ENCODE results near the gene MAPK1. TPM values are rescaled to one million over a fixed set of nuclear protein-coding genes. Genes with fewer than 3 reads are reported as not detected.

The MAPK1 gene
- total RNA-seq, 4 donors from 2014 or later, result 72.3 to 121 (median 85.2) TPM

- TF ChIP-seq POLR2A (IDR thresholded peaks at IDR 0.05), result no peak
- TF ChIP-seq, protein P1, sequence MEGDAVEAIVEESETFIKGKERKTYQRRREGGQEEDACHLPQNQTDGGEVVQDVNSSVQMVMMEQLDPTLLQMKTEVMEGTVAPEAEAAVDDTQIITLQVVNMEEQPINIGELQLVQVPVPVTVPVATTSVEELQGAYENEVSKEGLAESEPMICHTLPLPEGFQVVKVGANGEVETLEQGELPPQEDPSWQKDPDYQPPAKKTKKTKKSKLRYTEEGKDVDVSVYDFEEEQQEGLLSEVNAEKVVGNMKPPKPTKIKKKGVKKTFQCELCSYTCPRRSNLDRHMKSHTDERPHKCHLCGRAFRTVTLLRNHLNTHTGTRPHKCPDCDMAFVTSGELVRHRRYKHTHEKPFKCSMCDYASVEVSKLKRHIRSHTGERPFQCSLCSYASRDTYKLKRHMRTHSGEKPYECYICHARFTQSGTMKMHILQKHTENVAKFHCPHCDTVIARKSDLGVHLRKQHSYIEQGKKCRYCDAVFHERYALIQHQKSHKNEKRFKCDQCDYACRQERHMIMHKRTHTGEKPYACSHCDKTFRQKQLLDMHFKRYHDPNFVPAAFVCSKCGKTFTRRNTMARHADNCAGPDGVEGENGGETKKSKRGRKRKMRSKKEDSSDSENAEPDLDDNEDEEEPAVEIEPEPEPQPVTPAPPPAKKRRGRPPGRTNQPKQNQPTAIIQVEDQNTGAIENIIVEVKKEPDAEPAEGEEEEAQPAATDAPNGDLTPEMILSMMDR (IDR thresholded peaks at IDR 0.05), result no peak
- WGBS, 2 donors, result 72 to 73% methylated on average over 3 of the region's 3 CpGs
- no peak overlapping the region for H3K4me3 ChIP-seq (ENCODE audit: low read depth, poor library complexity, severe bottlenecking)
- intact Hi-C loops (cut with DNase I; ENCODE audit: low total_unique reads), result no loop called here
- DNase-seq (ENCODE audit: low spot score in 2 of 2), result no peak
Measured at GRCh38 chr22:21707677-21708076, 159.8 kb downstream of the MAPK1 start.

Other genes starting within 250 kb of the MAPK1 start
- 10 to 100 TPM; 42.2 to 72.2 (median 56.5) TPM for gene YDJC, start 237.6 kb downstream of the MAPK1 start, total RNA-seq
- under 1 TPM in 2 of 4 donors, not detected in 2; 0.23 to 0.49 TPM for gene CCDC116, start 234.9 kb downstream of the MAPK1 start, total RNA-seq
- gene SDF2L1, start 225.3 kb downstream of the MAPK1 start, total RNA-seq, result 10 to 100 TPM in 3 of 4 donors, 1 to 10 TPM in 1; 8.2 to 21.4 (median 19.6) TPM
- gene PPIL2, start 201.6 kb downstream of the MAPK1 start, total RNA-seq, result 10 to 100 TPM; 22.3 to 44.2 (median 27.5) TPM
- gene YPEL1, start 131.9 kb downstream of the MAPK1 start, total RNA-seq, result 1 to 10 TPM; 1.9 to 5.4 (median 2.8) TPM
- gene PPM1F, start 85.2 kb upstream of the MAPK1 start, total RNA-seq, result 10 to 100 TPM; 18.3 to 29.5 (median 25.8) TPM
- 10 to 100 TPM; 23.6 to 53.6 (median 29.7) TPM for gene TOP3B, start 115.1 kb upstream of the MAPK1 start, total RNA-seq